ENCODE measurements around the gene LGALS9.
"Not testable (repeated sequence)": the region's sequence is repeated elsewhere in the genome, so short reads cannot be mapped to it uniquely, and the experiment has no call there.

Gene LGALS9

GRCh38 chr17:27629260-27629659 is 1.7 kb upstream of the LGALS9 start:
- DNase-seq (ENCODE audit: low read depth in 2 of 2): not testable (repeated sequence)

- DNase-seq (ENCODE audit: low read depth in 2 of 2): no peak
These were observed 398 bp downstream of the LGALS9 start for GRCh38 chr17:27631411-27631760.

GRCh38 chr17:27631897-27632725 is 1.1 kb downstream of the LGALS9 start:
- no peak for DNase-seq (ENCODE audit: low read depth in 2 of 2)

- DNase-seq (ENCODE audit: low read depth in 2 of 2): not testable (repeated sequence)
These were observed 1.8 kb downstream of the LGALS9 start for GRCh38 chr17:27632766-27633165.

GRCh38 chr17:27633312-27634025 is 2.5 kb downstream of the LGALS9 start:
- no peak for DNase-seq (ENCODE audit: low read depth in 2 of 2)

GRCh38 chr17:27634026-27634335 is 3.0 kb downstream of the LGALS9 start:
- DNase-seq (ENCODE audit: low read depth in 2 of 2): no peak

- DNase-seq (ENCODE audit: low read depth in 2 of 2): no peak
These were observed 3.8 kb downstream of the LGALS9 start for GRCh38 chr17:27634776-27635175.

- no peak for DNase-seq (ENCODE audit: low read depth in 2 of 2)
These were observed 4.4 kb downstream of the LGALS9 start for GRCh38 chr17:27635275-27635823.

- DNase-seq (ENCODE audit: low read depth in 2 of 2): not testable (repeated sequence)
These were observed 5.1 kb downstream of the LGALS9 start for GRCh38 chr17:27636005-27636520.

- not testable (repeated sequence) for DNase-seq (ENCODE audit: low read depth in 2 of 2)
These were observed 6.8 kb downstream of the LGALS9 start for GRCh38 chr17:27637818-27638217.

- not testable (repeated sequence) for DNase-seq (ENCODE audit: low read depth in 2 of 2)
These were observed 7.5 kb downstream of the LGALS9 start for GRCh38 chr17:27638415-27638914.

- DNase-seq (ENCODE audit: low read depth in 2 of 2): no peak
These were observed 9.8 kb downstream of the LGALS9 start for GRCh38 chr17:27640790-27641189.

- no peak for DNase-seq (ENCODE audit: low read depth in 2 of 2)
These were observed 13.6 kb downstream of the LGALS9 start for GRCh38 chr17:27644586-27644985.

GRCh38 chr17:27645621-27646020 is 14.6 kb downstream of the LGALS9 start:
- DNase-seq (ENCODE audit: low read depth in 2 of 2): not testable (repeated sequence)

GRCh38 chr17:27646232-27646631 is 15.2 kb downstream of the LGALS9 start:
- DNase-seq (ENCODE audit: low read depth in 2 of 2): no peak

- DNase-seq (ENCODE audit: low read depth in 2 of 2): no peak
These were observed 16.8 kb downstream of the LGALS9 start for GRCh38 chr17:27647765-27648164.

- not testable (repeated sequence) for DNase-seq (ENCODE audit: low read depth in 2 of 2)
These were observed 18.2 kb downstream of the LGALS9 start for GRCh38 chr17:27649111-27649571.

- DNase-seq (ENCODE audit: low read depth in 2 of 2): no peak
These were observed 18.9 kb downstream of the LGALS9 start for GRCh38 chr17:27649929-27650328.

- DNase-seq (ENCODE audit: low read depth in 2 of 2): no peak
These were observed 19.8 kb downstream of the LGALS9 start for GRCh38 chr17:27650836-27651235.

GRCh38 chr17:27651411-27652345 is 20.7 kb downstream of the LGALS9 start:
- peak; percentile 52 to 76 for DNase-seq (ENCODE audit: low read depth in 2 of 2)

- DNase-seq (ENCODE audit: low read depth in 2 of 2): not testable (repeated sequence)
These were observed 22.5 kb downstream of the LGALS9 start for GRCh38 chr17:27653449-27653971.

Data from stimulated activated CD4-positive, alpha-beta T cell treated with anti-CD3 and anti-CD28 coated beads, Interleukin-4, amount 100 ng/mL, for 48 hours (primary cell).